Measurements from ENCODE around the gene CHD6. TPM values are rescaled to one million over a fixed set of nuclear protein-coding genes. Genes with fewer than 3 reads are reported as not detected.

The CHD6 gene
- total and polyA plus RNA-seq, 4 donors, result 3.3 to 23.4 (median 18.2) TPM

- Histone ChIP-seq H3K9me3 (ENCODE audit: control insufficient read depth in 4 of 4, low read length in 3 of 4) (no peaks in the 10 kb centered on the region), H3K4me3 (ENCODE audit: low read depth in 1 of 3, low read length in 3 of 3) (no peak overlapping the region), H3K27ac (ENCODE audit: low read depth in 1 of 2, low read length in 2 of 2) (no peak overlapping the region), H3K4me1 (ENCODE audit: control insufficient read depth in 4 of 4, insufficient read depth in 4 of 4, low read length in 3 of 4) (peaks cover 0 to 14% (median 12%) of the 10 kb centered on the region in 4 donors), H3K9ac (ENCODE audit: low read depth in 1 of 2, low read length in 2 of 2) (no peak overlapping the region), H3K36me3 (ENCODE audit: control insufficient read depth in 4 of 4, insufficient read depth in 3 of 4, low read depth in 1 of 4, low read length in 3 of 4) (peaks cover 9 to 24% (median 22%) of the 10 kb centered on the region in 4 donors), H3K27me3 (ENCODE audit: control insufficient read depth in 4 of 4, insufficient read depth in 4 of 4, low read length in 3 of 4) (no peaks in the 10 kb centered on the region)
- WGBS, result 96% methylated on average over 4 of the region's 4 CpGs
- TF ChIP-seq ZBTB33 (IDR thresholded peaks at IDR 0.05) (no peak), GABPA (IDR thresholded peaks at IDR 0.05 in 1 of 2, conservative IDR thresholded peaks at IDR 0.05 in 1 of 2) (no peak), JUND (IDR thresholded peaks at IDR 0.05) (no peak), FOXA2 (IDR thresholded peaks at IDR 0.05) (no peak), RAD21 (IDR thresholded peaks at IDR 0.05) (no peak), FOXA1 (IDR thresholded peaks at IDR 0.05) (no peak), CTCF (IDR thresholded peaks at IDR 0.05; ENCODE audit: low read depth, low read length, missing input control) (no peak), RXRA (IDR thresholded peaks at IDR 0.05) (no peak), NR2F2 (IDR thresholded peaks at IDR 0.05) (no peak), MAX (IDR thresholded peaks at IDR 0.05) (no peak), HNF4A (conservative IDR thresholded peaks at IDR 0.05) (no peak)
- DNase-seq (ENCODE audit: low spot score), result no peak
Measured at GRCh38 chr20:41494451-41494850, 123.7 kb downstream of the CHD6 start.

GRCh38 chr20:41483553-41483930 is 134.6 kb downstream of the CHD6 start:
- no peaks in the 10 kb centered on the region for H3K27me3 ChIP-seq (ENCODE audit: control insufficient read depth in 4 of 4, insufficient read depth in 4 of 4, low read length in 3 of 4)
- TF ChIP-seq NR2F2 (IDR thresholded peaks at IDR 0.05) (no peak), GABPA (IDR thresholded peaks at IDR 0.05 in 1 of 2, conservative IDR thresholded peaks at IDR 0.05 in 1 of 2) (no peak)
- 95% methylated on average over 1 of the region's 1 CpG for WGBS
- H3K36me3 ChIP-seq (ENCODE audit: control insufficient read depth in 4 of 4, insufficient read depth in 3 of 4, low read depth in 1 of 4, low read length in 3 of 4), result peaks cover 1 to 59% (median 46%) of the 10 kb centered on the region in 4 donors
- no peak for DNase-seq (ENCODE audit: low spot score)
- no peak overlapping the region for H3K27ac ChIP-seq (ENCODE audit: low read depth in 1 of 2, low read length in 2 of 2)
- H3K4me3 ChIP-seq (ENCODE audit: low read depth in 1 of 3, low read length in 3 of 3), result no peak overlapping the region
- H3K9me3 ChIP-seq (ENCODE audit: control insufficient read depth in 4 of 4, low read length in 3 of 4), result no peaks in the 10 kb centered on the region
- H3K4me1 ChIP-seq (ENCODE audit: control insufficient read depth in 4 of 4, insufficient read depth in 4 of 4, low read length in 3 of 4), result no peaks in the 10 kb centered on the region
- no peak overlapping the region for H3K9ac ChIP-seq (ENCODE audit: low read depth in 1 of 2, low read length in 2 of 2)

- peaks cover 1 to 53% (median 40%) of the 10 kb centered on the region in 4 donors for H3K36me3 ChIP-seq (ENCODE audit: control insufficient read depth in 4 of 4, insufficient read depth in 3 of 4, low read depth in 1 of 4, low read length in 3 of 4)
- H3K27ac ChIP-seq (ENCODE audit: low read depth in 1 of 2, low read length in 2 of 2), result no peak overlapping the region
- no peaks in the 10 kb centered on the region for H3K9me3 ChIP-seq (ENCODE audit: control insufficient read depth in 4 of 4, low read length in 3 of 4)
- H3K9ac ChIP-seq (ENCODE audit: low read depth in 1 of 2, low read length in 2 of 2), result no peak overlapping the region
- TF ChIP-seq ATF3 (IDR thresholded peaks at IDR 0.05), result no peak
- TF ChIP-seq REST (IDR thresholded peaks at IDR 0.05), result no peak
- TF ChIP-seq GABPA (IDR thresholded peaks at IDR 0.05 in 1 of 2, conservative IDR thresholded peaks at IDR 0.05 in 1 of 2), result no peak
- H3K27me3 ChIP-seq (ENCODE audit: control insufficient read depth in 4 of 4, insufficient read depth in 4 of 4, low read length in 3 of 4), result no peaks in the 10 kb centered on the region
- WGBS, result 94% methylated on average over 6 of the region's 6 CpGs
- DNase-seq (ENCODE audit: low spot score), result no peak
- H3K4me3 ChIP-seq (ENCODE audit: low read depth in 1 of 3, low read length in 3 of 3), result no peak overlapping the region
- no peaks in the 10 kb centered on the region for H3K4me1 ChIP-seq (ENCODE audit: control insufficient read depth in 4 of 4, insufficient read depth in 4 of 4, low read length in 3 of 4)
Measured at GRCh38 chr20:41482647-41483552, 135.3 kb downstream of the CHD6 start.

All from liver (tissue), 9 donors.